Mononuclear cell (primary cell): Measurements from ENCODE around the gene VTI1A. TPM values are rescaled to one million over a fixed set of nuclear protein-coding genes. Genes with fewer than 3 reads are reported as not detected.
"Not testable (repeated sequence)": the region's sequence is repeated elsewhere in the genome, so short reads cannot be mapped to it uniquely, and the experiment has no call there.

ENCODE experiments used
- H3K27me3 ChIP-seq: 2 replicates; pipeline ENCODE4 v1.6.0; 2011; ENCODE audit warnings: low read length, control low read depth; ENCODE audit not compliant: insufficient read depth
- H3K4me1 ChIP-seq: 2 replicates; pipeline ENCODE4 v1.5.1; 2011; ENCODE audit warnings: mild to moderate bottlenecking, low read length, control low read depth; ENCODE audit not compliant: insufficient read depth
- H3K4me3 ChIP-seq: 2 replicates; pipeline ENCODE4 v1.5.1; 2011; ENCODE audit warnings: mild to moderate bottlenecking, low read length, moderate library complexity
- H3K9me3 ChIP-seq: 2 replicates; pipeline ENCODE4 v1.5.1; 2011; ENCODE audit warnings: low read depth, mild to moderate bottlenecking, control low read depth, low read length
- total RNA-seq: library from RNA; depleted of rRNA; stranded (reverse); fragments of >200 nt; gene quantifications from one replicate; pipeline ENCODE4 v1.2.3, GENCODE V29; 2012

Gene VTI1A
- total RNA-seq, 1 donor, result 65.4 TPM

GRCh38 chr10:112434988-112435619 is 11.9 kb upstream of the VTI1A start:
- Histone ChIP-seq H3K4me1 (no peaks in the 10 kb centered on the region), H3K4me3 (no peak overlapping the region), H3K9me3 (no peaks in the 10 kb centered on the region), H3K27me3 (no peaks in the 10 kb centered on the region)

DNA sequence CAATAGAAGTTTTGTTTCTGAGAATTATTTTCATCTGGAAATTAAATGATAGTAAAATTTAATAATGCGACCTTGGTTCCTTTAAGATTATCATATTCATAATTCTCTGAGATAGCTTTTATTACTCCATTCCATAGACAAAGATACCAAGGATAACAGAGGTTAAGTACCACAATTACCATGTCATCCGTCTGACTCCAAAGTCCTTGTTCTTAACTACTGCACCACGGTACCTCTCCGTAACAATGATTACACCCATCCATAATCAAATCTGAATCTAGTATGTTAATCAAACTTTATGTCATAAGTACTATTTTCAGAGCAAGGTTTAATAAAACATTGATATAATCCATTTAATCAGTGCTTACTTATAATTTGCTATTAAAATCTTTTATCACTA is 8.7 kb upstream of the VTI1A start:
- Histone ChIP-seq H3K9me3 (no peaks in the 10 kb centered on the region), H3K4me3 (no peak overlapping the region), H3K4me1 (no peaks in the 10 kb centered on the region), H3K27me3 (no peaks in the 10 kb centered on the region)

DNA sequence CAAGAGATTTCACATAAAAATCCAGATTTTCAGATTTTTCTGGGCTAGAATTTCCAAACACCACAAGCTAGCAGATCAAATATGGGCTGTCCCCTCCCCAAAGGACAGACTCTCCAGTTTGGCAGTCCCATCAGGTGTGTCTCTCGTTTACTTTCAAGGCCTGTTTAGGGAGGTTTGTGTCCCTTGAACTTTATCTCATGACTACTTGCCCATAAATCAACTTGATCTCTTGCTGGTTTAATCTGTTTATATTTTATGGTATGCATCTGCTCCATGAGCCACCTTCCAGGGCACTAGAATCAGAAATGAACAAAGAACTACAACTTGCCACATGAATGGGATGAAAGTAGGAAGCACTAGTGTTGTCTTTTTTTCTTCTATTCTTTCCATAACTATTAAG is 5.5 kb upstream of the VTI1A start:
- Histone ChIP-seq H3K27me3 (no peaks in the 10 kb centered on the region), H3K9me3 (no peaks in the 10 kb centered on the region), H3K4me3 (no peak overlapping the region), H3K4me1 (peaks cover 9% of the 10 kb centered on the region)

DNA sequence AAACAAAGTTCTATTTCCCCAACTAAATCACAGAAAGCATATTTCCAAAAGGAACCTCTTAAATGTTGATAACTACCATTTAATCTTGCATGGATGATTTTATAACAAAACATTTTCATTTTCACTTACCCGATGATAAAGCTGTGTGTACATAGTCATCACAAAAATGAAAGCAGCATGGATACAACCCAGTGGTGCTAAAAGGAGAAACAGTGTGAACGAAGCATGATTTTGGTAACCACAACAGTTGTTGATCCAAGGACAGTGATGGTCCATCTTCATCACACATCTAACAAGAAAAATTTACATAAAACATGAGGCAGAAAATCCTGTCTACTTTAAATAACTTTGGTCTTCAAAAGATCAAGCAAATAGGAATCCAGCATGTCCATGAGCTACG is 5.0 kb upstream of the VTI1A start:
- Histone ChIP-seq H3K9me3 (no peaks in the 10 kb centered on the region), H3K27me3 (no peaks in the 10 kb centered on the region), H3K4me1 (peaks cover 9% of the 10 kb centered on the region), H3K4me3 (no peak overlapping the region)

DNA sequence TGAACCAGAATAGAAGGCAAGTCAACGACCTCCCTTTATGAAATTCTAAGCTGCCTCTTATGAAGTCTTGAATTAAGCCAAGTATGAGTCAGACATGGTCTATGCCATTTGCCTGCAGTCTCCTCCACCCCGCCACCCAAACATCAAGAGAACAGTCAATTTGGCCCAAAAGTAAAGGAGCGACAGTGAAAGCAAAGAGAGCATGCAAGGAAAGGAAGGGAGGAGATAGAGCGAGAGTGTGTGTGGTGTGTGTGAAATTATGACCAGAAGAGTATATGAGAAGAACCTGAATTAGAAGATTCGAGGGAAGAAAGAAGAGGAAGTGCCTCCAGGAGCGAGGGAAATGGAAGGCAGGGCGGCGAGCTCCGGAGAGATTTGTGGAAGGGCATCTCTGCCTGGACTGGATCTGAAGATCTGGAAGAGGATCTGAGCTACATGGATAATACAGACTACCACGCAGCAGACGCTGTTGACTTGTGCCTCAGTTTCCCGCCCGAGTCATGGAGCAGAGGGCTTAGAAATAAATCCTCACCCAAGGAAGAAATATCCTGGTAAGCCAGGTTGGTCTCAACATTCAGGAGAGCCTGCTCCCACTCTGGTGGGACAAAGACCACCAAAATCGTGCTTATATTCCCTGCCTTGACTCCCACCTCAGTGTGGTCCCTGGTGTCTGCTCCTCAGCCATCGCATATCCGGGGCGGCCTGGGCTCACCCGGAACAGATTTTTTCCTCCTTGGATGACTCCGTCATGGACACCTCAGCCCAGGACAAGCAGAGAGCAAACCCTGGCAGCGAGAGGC is 760 bp upstream of the VTI1A start:
- Histone ChIP-seq H3K9me3 (no peaks in the 10 kb centered on the region), H3K27me3 (no peaks in the 10 kb centered on the region)

GRCh38 chr10:112447620-112447928 is 559 bp downstream of the VTI1A start:
- H3K4me3 ChIP-seq, result peak overlapping the region; percentile 100
- peaks cover 23% of the 10 kb centered on the region for H3K4me1 ChIP-seq
- H3K9me3 ChIP-seq, result no peaks in the 10 kb centered on the region
- H3K27me3 ChIP-seq, result no peaks in the 10 kb centered on the region

More for the DNA sequence above, 760 bp upstream of the VTI1A start:
- peak overlapping the region; percentile 100 for H3K4me3 ChIP-seq
- H3K4me1 ChIP-seq, result peaks cover 23% of the 10 kb centered on the region

DNA sequence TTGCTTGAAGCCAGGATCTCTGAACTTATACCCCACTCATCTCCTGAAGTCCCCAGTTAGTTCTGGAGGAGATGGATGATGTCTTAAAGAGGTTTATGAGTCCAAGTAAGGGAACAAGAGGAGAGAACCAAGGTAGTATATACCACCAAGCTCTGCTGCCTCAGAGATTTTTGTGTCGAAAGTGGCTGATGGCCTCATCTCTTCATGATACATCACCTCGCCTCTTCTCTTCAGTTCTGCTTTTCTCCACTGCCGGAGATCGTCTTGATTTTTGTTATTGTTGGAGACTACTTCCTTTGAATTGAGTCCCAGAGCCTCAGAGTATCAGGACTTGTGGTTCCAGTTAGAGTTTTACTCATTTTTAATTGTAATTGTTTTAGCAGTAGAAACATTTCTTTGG is 1.9 kb downstream of the VTI1A start:
- no peaks in the 10 kb centered on the region for H3K9me3 ChIP-seq
- no peak overlapping the region for H3K4me3 ChIP-seq
- H3K27me3 ChIP-seq, result no peaks in the 10 kb centered on the region
- H3K4me1 ChIP-seq, result peaks cover 23% of the 10 kb centered on the region

- Histone ChIP-seq H3K9me3 (no peaks in the 10 kb centered on the region), H3K4me1 (no peaks in the 10 kb centered on the region), H3K4me3 (no peak overlapping the region), H3K27me3 (no peaks in the 10 kb centered on the region)
These were observed 8.1 kb downstream of the VTI1A start for GRCh38 chr10:112454910-112455779.

DNA sequence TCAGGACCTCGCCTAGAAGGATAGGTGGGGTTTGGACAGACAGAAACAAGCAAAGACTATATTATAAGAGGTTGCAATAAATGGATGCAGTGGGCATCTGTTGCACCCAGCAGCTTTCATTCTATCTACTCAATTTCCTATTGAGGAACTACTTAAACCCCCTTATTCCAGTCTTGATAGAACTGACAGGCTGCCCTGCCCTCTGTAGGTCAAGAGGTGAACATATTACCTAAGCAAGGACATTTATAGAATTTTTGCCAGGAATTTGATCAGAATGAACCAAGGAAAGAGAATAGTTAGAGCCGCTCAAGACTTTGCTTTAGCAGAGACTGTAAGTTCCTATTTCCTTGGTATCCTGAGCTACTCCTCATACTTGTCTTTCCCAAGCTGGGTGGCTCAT is 9.5 kb downstream of the VTI1A start:
- Histone ChIP-seq H3K4me1 (no peaks in the 10 kb centered on the region), H3K9me3 (no peaks in the 10 kb centered on the region), H3K4me3 (no peak overlapping the region), H3K27me3 (no peaks in the 10 kb centered on the region)

GRCh38 chr10:112460366-112460765 is 13.4 kb downstream of the VTI1A start:
- H3K4me1 ChIP-seq, result no peaks in the 10 kb centered on the region
- H3K27me3 ChIP-seq, result no peaks in the 10 kb centered on the region
- H3K4me3 ChIP-seq, result no peak overlapping the region
- H3K9me3 ChIP-seq, result no peaks in the 10 kb centered on the region

GRCh38 chr10:112461029-112461887 is 14.2 kb downstream of the VTI1A start:
- H3K4me3 ChIP-seq, result no peak overlapping the region
- H3K4me1 ChIP-seq, result no peaks in the 10 kb centered on the region
- H3K9me3 ChIP-seq, result no peaks in the 10 kb centered on the region
- no peaks in the 10 kb centered on the region for H3K27me3 ChIP-seq

DNA sequence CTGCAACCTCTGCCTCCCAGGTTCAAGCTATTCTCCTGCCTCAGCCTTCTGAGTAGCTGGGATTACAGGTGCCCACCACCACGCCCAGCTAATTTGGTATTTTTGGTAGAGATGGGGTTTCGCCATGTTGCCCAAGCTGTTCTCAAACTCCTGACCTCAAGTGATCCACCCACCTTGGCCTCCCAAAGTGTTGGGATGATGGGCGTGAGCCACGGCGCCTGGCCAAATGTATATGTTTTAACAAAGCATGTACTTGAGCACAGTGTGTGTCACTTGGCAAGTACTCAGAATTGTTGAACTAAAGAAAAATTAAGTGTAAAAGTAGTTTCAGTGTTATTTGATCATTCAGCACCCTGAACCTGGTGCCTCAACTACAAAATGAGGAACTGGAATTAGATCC is 17.1 kb downstream of the VTI1A start:
- H3K4me3 ChIP-seq, H3K4me1 ChIP-seq, H3K9me3 ChIP-seq, H3K27me3 ChIP-seq: not testable (repeated sequence)

- H3K27me3 ChIP-seq, result no peaks in the 10 kb centered on the region
- H3K4me1 ChIP-seq, result no peaks in the 10 kb centered on the region
- H3K9me3 ChIP-seq, result no peaks in the 10 kb centered on the region
These were observed 18.4 kb downstream of the VTI1A start for GRCh38 chr10:112465299-112465883.

GRCh38 chr10:112466802-112467201 is 19.8 kb downstream of the VTI1A start:
- H3K4me3 ChIP-seq, result no peak overlapping the region
- no peaks in the 10 kb centered on the region for H3K9me3 ChIP-seq
- H3K4me1 ChIP-seq, result no peaks in the 10 kb centered on the region
- H3K27me3 ChIP-seq, result no peaks in the 10 kb centered on the region

More at GRCh38 chr10:112465299-112465883, 18.4 kb downstream of the VTI1A start:
- H3K4me3 ChIP-seq, result no peak overlapping the region
